C4-2B (cell line): ENCODE data around the gene GNPTG.

Experiments used
- ZFX ChIP-seq: fragments of 450-650 bp; IDR thresholded peaks from 2 replicates; pipeline ENCODE4 v1.6.1; 2017
- TF ChIP-seq, protein P1 (sequence below): fragments of 450-650 bp; conservative IDR thresholded peaks from 2 replicates; pipeline ENCODE4 v1.5.1; 2017; ENCODE audit warnings: mild to moderate bottlenecking

DNA sequence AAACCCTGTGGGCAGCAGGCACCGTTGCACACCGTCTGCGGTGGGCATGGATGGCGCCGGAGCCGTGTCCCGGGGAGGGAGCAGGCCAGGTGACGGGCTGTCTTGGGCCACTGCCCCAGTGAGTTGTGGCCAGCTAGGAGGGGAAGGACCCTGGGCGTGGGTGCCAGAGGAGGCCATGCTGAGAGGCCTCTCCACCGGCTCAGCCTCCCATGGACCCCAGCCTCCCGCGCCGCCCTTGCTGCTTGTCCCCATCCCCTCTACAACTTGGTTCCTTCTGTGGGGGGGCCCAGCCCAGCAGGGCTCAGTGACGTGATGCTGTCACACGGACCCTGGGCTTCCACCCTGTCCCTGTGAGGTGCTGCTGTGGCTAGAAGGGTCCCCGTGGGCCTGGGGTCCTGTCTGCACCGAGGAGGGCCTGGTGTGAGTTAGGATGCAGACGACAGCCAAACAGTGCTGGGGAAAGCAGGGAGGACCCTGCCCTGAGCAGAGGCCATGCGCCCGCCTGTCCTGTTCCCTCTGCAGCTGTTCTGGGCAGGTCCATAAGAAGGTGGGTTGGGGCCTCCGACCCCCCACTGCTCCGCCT lies 31.0 kb upstream of the GNPTG start:
- TF ChIP-seq, protein P1, sequence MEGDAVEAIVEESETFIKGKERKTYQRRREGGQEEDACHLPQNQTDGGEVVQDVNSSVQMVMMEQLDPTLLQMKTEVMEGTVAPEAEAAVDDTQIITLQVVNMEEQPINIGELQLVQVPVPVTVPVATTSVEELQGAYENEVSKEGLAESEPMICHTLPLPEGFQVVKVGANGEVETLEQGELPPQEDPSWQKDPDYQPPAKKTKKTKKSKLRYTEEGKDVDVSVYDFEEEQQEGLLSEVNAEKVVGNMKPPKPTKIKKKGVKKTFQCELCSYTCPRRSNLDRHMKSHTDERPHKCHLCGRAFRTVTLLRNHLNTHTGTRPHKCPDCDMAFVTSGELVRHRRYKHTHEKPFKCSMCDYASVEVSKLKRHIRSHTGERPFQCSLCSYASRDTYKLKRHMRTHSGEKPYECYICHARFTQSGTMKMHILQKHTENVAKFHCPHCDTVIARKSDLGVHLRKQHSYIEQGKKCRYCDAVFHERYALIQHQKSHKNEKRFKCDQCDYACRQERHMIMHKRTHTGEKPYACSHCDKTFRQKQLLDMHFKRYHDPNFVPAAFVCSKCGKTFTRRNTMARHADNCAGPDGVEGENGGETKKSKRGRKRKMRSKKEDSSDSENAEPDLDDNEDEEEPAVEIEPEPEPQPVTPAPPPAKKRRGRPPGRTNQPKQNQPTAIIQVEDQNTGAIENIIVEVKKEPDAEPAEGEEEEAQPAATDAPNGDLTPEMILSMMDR, result no peak
- TF ChIP-seq ZFX, result no peak
